ENCODE results near the gene IPMK.

Gene IPMK

DNA sequence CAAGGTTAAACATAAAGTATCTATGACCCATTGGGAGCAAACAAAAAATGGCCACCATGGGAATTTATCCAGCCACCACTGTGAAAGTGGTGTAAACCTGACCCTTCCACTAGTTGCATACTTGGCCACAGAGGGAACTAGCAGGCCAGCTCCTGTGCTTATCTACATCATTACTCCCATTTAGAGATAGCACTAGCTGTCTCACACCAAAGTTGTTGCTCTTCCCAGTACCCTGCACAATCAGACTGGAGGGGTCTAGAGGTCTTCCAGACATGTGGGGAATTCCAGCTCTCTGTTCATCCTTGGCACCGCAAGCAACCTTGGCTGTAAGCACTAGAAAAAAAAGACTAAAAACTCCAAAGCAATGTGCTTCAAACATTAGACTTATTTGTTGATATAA lies 113.9 kb downstream of the IPMK start:
- DNase-seq (ENCODE audit: low read depth) = no peak

DNA sequence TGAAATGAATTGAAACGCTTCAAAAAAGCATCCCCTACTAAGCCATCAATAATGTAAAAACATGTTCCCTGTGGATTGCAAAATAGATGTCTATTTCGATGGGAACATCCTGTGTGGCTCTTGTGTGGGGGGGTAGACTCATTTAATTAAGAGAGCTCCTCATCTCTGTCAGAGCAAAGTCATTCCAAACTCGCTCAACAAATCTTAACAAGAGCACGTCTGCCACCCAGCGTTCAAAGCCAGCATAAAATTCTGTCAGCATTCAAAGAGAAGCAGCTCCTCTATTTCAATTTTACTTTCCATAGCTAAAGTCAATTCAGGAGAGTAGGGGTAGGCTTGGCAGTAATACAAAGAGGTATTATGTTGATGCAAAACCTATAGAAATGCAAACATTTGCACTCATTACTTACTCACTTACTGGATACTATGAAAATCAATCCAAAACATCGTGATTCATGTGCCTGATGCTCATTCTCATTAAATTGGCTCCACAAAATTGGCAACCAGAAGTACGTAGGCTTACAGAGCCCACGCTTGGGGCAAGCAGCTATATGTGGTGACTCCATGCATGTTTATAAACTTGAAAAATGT lies 114.9 kb downstream of the IPMK start:
- DNase-seq (ENCODE audit: low read depth) = no peak

DNA sequence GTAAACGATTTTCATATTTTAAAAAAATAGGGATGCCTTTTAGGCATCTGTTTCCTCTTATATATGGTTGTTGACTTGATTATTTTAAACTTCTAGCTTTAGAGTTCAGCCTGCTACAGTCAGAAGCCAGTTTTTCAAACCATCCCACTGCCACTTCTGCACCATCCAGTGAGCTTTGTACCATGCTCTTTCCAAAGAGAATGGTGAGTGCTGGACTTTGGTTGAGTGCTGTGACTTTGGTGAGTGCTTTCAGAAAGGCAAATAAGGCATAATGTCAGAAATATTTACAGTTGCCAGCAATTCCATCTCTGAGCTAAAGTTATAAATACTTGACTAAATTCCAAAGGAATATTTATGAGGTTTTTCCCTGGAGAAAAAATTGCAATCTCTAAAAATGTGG lies 117.4 kb downstream of the IPMK start:
- no peak for DNase-seq (ENCODE audit: low read depth)

DNA sequence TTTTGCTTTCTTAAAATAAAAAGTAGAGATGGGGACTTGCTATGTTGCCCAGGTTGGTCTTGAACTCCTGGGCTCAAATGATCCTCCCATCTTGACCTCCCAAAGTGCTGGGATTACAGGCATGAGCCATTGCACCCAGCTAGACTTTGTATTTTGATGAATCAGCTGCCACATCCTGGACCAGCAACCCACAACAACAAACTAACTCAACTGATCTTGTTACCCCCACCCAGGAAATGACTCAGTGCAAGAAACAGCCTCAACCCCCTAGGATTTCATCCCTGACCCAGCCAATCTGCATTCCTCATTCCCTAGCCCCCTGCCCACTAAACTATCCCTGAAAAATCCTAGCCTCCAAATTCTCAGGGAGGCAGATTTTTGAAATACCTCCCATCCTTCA lies 123.8 kb downstream of the IPMK start:
- DNase-seq (ENCODE audit: low read depth) = no peak

All from stimulated activated CD8-positive, alpha-beta memory T cell treated with anti-CD3 and anti-CD28 coated beads, Interleukin-7, amount 100 ng/mL, for 24 hours (primary cell).